GM18951 (cell line): ENCODE data around the gene DNAH2.
"Not testable (repeated sequence)": the region's sequence is repeated elsewhere in the genome, so short reads cannot be mapped to it uniquely, and the experiment has no call there.

Experiments
- POLR2A ChIP-seq: IDR thresholded peaks from 4 replicates; pipeline ENCODE4 v1.6.1; 2011; ENCODE audit warnings: mild to moderate bottlenecking; ENCODE audit not compliant: insufficient read length, insufficient read depth; ENCODE audit errors: extremely low read depth
- in situ Hi-C: fragments of 300-500 bp; cut with MboI; formaldehyde crosslinking; loops from one replicate; pipeline ENCODE4 v1.12.0; 2022; ENCODE audit warnings: low sequenced_read_pairs, mixed read lengths, inconsistent platforms; ENCODE audit not compliant: unreplicated experiment

DNAH2 gene

DNA sequence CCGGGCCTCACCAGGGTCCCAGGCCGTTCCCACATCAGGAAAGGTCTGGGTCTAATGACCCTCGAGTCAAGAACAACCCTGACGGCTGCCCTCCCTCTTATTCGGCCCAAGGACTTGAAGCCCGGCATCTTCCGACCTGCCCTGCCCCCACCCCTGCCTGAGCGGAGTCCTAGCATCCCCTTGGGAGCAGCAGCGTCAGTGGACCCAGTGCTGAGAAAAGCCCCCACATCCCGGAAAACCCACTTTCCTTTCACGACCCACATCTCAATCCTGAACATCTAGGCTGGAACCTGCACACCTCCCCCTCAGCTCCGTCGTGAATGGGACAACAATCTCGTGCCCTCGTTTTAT, 138.1 kb downstream of the DNAH2 start:
- no peak for TF ChIP-seq POLR2A
- in situ Hi-C loops = no loop called here

GRCh38 chr17:7856011-7856810, 138.7 kb downstream of the DNAH2 start:
- in situ Hi-C loops = no loop called here
- peak; percentile 18 for TF ChIP-seq POLR2A

GRCh38 chr17:7856811-7857712, 139.5 kb downstream of the DNAH2 start, which contains the start of gene NAA38:
Gene NAA38, minus strand, starts transcription at chr17:7857559. Its CDS starts 96 bp downstream, at chr17:7857463.
- in situ Hi-C loops = no loop called here

GRCh38 chr17:7857713-7858521, 140.4 kb downstream of the DNAH2 start, which contains the start of gene CYB5D1:
Gene CYB5D1, plus strand, starts transcription at chr17:7858003. Its CDS starts 132 bp downstream, at chr17:7858135.
- in situ Hi-C loops = no loop called here
- no peak for TF ChIP-seq POLR2A

More at GRCh38 chr17:7856811-7857712, 139.5 kb downstream of the DNAH2 start, which contains the start of gene NAA38:
- peak; percentile 77 for TF ChIP-seq POLR2A

DNA sequence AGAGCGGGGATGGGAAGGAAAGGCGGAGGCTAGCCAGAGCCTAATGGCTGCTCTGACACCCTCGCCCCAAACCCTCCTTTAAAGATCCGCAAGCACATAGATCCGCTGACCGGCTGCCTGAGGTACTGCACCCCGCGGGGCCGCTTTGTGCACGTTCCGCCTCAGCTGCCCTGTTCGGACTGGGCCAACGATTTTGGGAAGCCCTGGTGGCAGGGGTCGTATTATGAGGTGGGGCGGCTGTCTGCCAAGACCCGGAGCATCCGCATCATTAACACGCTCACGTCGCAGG, 140.9 kb downstream of the DNAH2 start:
- in situ Hi-C loops = no loop called here
- no peak for TF ChIP-seq POLR2A

GRCh38 chr17:7859028-7859427, 141.5 kb downstream of the DNAH2 start:
- in situ Hi-C loops = no loop called here
- TF ChIP-seq POLR2A = no peak

DNA sequence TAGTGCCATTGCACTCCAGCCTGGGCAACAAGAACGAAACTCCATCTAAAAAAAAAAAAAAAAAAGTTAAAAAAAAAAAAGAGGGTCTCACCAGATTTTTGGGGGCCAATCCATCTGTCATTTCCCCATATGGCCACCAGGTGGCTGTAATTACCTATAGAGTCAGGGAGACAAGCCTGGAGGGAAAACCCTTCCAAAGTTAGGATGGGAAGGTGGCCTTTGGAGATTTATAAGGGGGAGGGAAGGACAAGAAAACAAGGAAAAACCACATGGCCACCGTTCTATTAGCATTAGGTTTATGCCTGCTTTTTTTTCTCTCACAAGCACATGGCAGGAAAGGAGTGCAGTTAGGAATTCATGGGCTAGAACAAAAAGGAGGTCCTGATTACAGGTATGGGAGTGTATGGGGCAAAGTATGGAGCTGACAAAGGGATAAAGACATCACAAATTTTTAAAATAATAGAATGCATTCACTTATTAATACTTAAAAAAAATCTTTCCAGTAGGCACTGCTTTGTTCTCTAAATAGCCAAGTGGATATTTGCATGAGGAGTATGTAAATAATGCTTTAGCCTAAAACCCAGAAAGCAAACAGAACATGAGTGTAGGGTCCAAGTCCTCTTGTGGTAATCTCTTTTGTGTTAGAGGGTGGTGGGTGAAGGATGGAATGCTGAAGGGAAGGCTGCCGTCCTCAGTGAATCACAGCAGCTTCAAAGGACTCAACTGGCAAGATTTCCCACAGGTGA, 145.3 kb downstream of the DNAH2 start:
- no peak for TF ChIP-seq POLR2A
- in situ Hi-C loops = no loop called here

GRCh38 chr17:7864384-7864783, 146.8 kb downstream of the DNAH2 start:
- in situ Hi-C loops = not testable (repeated sequence)

GRCh38 chr17:7864995-7865650, 147.6 kb downstream of the DNAH2 start:
- no peak for TF ChIP-seq POLR2A
- in situ Hi-C loops = no loop called here

GRCh38 chr17:7867881-7868329, 150.4 kb downstream of the DNAH2 start:
- TF ChIP-seq POLR2A = no peak
- in situ Hi-C loops = no loop called here

DNA sequence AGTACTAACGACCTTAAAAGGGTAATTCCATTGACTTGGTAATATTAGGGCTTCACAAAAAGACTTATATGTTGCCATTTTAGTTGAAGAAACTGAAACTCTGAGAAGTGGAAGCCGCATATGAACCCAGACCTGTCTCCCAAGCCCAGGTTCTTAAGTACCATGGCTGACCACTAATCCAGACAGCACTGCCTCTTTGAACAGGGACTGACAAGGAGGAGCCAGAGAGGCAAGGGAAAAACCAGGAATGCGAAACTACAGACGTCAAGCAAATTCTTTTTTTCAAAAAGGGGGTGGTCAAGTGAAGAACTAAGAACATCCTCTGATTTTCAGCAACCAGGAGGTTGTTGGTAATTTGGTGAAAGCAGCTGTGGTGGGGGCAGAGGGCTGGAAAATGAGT, 155.5 kb downstream of the DNAH2 start:
- in situ Hi-C loops = no loop called here
- no peak for TF ChIP-seq POLR2A

DNA sequence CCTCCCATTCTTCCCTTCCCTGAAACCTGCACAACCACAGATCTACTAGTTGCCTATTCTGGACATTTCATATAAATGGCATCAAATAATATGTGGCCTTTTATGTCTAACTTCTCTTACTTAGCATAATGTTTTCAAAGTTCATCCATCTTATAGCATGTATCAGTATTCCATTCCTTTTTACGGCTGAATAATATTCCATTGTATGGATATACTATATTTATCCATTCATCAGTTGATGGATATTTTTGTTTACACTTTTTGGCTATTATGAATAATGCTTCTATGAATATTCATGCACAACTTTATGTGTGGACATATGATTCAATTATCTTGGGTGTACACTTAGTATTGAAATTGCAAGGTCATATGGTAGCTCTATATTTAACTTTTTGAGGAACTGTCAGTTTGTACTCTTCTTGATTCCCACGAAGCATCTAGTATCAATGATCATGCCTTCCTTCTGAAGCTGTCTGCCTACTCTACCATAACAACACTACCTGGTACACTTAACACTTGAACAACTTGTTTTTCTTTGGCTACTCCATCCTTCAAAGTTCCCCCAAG, 158.3 kb downstream of the DNAH2 start:
- in situ Hi-C loops = no loop called here
- TF ChIP-seq POLR2A = no peak

DNA sequence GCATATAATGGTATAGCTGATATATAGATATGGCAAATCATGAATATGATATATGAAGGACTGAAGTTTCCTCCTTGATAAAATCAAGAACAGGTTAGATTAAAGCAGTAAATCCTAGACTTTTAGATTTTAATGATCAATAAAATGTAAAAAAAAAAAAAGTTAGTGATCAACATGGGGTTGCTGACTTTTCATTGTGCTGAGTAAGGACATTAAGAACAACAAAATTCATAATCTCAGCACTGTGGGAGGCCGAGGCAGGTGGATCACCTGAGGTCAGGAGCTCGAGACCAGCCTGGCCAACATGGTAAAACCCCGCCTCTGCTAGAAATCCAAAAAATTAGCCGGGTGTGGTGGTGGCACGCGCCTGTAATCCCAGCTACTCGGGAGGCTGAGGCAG, 160.7 kb downstream of the DNAH2 start:
- TF ChIP-seq POLR2A = no peak
- in situ Hi-C loops = no loop called here
